A549 treated with DMSO at 1 μM for 4 hours (cell line): ENCODE data around the gene SRPX2. TPM values are rescaled to one million over a fixed set of nuclear protein-coding genes. Genes with fewer than 3 reads are reported as not detected.

Experiments
- total RNA-seq: library from RNA; stranded (reverse); fragments of 200-300 nt; extraction: Qiagen RNA extraction; gene quantifications from 5 replicates; pipeline ENCODE4 v1.2.3, GENCODE V29; 2022; ENCODE audit warnings: low read depth

The SRPX2 gene
- 2.4 to 3.4 TPM (median 3.0 TPM) in 5 replicates for total RNA-seq

GRCh38 chrX:100643956-100644860 lies at the start of gene SRPX2:
Gene SRPX2 (plus strand): TSS chrX:100644199. CDS start chrX:100646323, 2,124 bp downstream.

DNA sequence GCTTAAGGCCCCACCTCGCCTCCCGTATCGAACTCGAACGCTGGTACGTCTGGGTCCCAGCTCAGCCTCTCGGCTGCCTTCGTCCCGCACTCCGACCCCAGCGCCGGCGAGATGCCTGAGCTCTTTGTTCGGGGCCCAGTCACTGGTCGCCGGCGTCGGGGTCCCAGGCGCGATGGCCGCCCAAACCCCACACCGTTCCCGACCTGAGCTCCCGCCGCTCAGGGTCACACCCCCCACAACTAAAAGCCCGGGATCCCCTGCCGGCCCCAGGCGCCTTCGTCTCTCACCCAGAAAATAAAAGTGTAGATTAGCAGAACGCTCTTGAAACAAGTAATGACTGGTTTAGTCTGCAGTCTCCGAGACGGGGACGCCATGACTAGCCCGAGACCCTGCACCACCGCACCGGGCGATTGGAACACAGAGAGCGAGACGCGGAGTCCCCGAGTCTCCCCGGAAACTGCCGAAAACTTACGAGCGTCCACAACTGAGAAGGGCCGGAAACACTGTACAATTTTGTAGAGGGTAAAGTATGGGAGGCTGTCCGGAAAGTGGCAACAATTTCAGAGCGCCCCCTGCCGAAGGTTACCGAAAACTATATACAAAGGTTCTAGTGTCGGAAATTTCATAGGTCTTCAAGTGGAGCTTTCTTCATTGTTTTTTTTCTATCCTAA lies 7.5 kb upstream of the SRPX2 start, which contains the start of gene TSPAN6:
TSS of gene TSPAN6 (minus strand) at position 486 of the 671 bp plus-strand sequence. CDS start at position 374, 112 bp downstream.

Other genes with a start within 250 kb of the SRPX2 start
- gene PCDH19, start 233.9 kb upstream of the SRPX2 start, total RNA-seq: 0.02 to 0.09 TPM (median 0.05 TPM) in 5 replicates
- gene TNMD, start 59.3 kb upstream of the SRPX2 start, total RNA-seq: not detected in 5 replicates
- gene TSPAN6, start 7.4 kb upstream of the SRPX2 start, total RNA-seq: 37.4 to 44.9 TPM (median 40.8 TPM) in 5 replicates
- 1.1 to 3.2 TPM (median 2.3 TPM) in 5 replicates for gene SYTL4, start 87.9 kb downstream of the SRPX2 start, total RNA-seq
- gene CSTF2, start 176.2 kb downstream of the SRPX2 start, total RNA-seq: 32.9 to 35.6 TPM (median 34.1 TPM) in 5 replicates
- gene NOX1, start 230.2 kb downstream of the SRPX2 start, total RNA-seq: 0.10 to 0.17 TPM (median 0.11 TPM) in 3 of 5 replicates, not detected in the others